H1 (cell line): ENCODE data around the gene MACROD2. TPM values are rescaled to one million over a fixed set of nuclear protein-coding genes. Genes with fewer than 3 reads are reported as not detected.

ENCODE experiments used
- CTCF ChIA-PET: fragments of 300-600 bp; sonication (Branson Sonifier 250); formaldehyde crosslinking; loops from one replicate; lab custom pipeline; 2021; ENCODE audit not compliant: partially characterized antibody; lab: Charles Lee
- POLR2A ChIA-PET: fragments of 300-600 bp; sonication (Branson Sonifier 250); formaldehyde crosslinking; loops from one replicate; lab custom pipeline; 2021; ENCODE audit warnings: inconsistent platforms; ENCODE audit not compliant: partially characterized antibody; lab: Charles Lee
- DNase-seq, 2 experiments: peaks; one replicate each; pipeline versions ENCODE4 v3.0.0 to v3.0.0-alpha.2; 2010 to 2022; ENCODE audit warnings: low spot score in 2 of 2, low read depth in 1 of 2, mixed read lengths in 1 of 2
- FAIRE-seq: peaks from 2 replicates; lab custom pipeline; 2011; peaks lifted over from hg19 to GRCh38; lab: Jason Lieb, UNC
- H2AFZ ChIP-seq: 2 replicates; pipeline ENCODE4 v1.8.1; 2012; ENCODE audit warnings: low read length, inconsistent platforms
- H2AK5ac ChIP-seq: 2 replicates; pipeline ENCODE4 v1.6.1; 2013; ENCODE audit warnings: low read depth, low read length
- H2BK120ac ChIP-seq: replicated peaks from 2 replicates; pipeline ENCODE3; 2013; ENCODE audit warnings: low read depth, low read length, inconsistent platforms
- H2BK12ac ChIP-seq: 2 replicates; pipeline ENCODE4 v1.6.1; 2013; ENCODE audit warnings: low read depth, low read length
- H2BK15ac ChIP-seq: 2 replicates; pipeline ENCODE4 v1.6.1; 2013; ENCODE audit warnings: low read length
- H2BK20ac ChIP-seq: 2 replicates; pipeline ENCODE4 v1.6.1; 2013; ENCODE audit warnings: low read length
- H2BK5ac ChIP-seq: 2 replicates; pipeline ENCODE4 v1.6.1; 2013; ENCODE audit warnings: low read depth, low read length
- H3K14ac ChIP-seq: 2 replicates; pipeline ENCODE4 v1.6.1; 2013; ENCODE audit warnings: inconsistent platforms; ENCODE audit not compliant: insufficient read length
- H3K18ac ChIP-seq: 2 replicates; pipeline ENCODE4 v1.6.1; 2013; ENCODE audit warnings: low read length; ENCODE audit errors: extremely low read depth
- H3K23ac ChIP-seq: 2 replicates; pipeline ENCODE4 v1.6.1; 2013; ENCODE audit warnings: inconsistent platforms; ENCODE audit not compliant: insufficient read length
- H3K23me2 ChIP-seq: 2 replicates; pipeline ENCODE4 v1.6.1; 2013; ENCODE audit warnings: low read depth, low read length
- H3K27ac ChIP-seq: 2 replicates; pipeline ENCODE4 v1.6.1; 2011; ENCODE audit warnings: low read depth, low read length, inconsistent platforms
- H3K27me3 ChIP-seq, 4 experiments: replicated peaks in 1 of 4; 1 replicate in 1 of 4; 2 replicates in 3 of 4; pipeline versions ENCODE4 v1.6.1 to v1.8.1; 2011 to 2013; ENCODE audit warnings: low read length in 3 of 4, mild to moderate bottlenecking in 3 of 4, inconsistent platforms in 2 of 4, mixed read lengths in 2 of 4, moderate library complexity in 1 of 4; ENCODE audit not compliant: control insufficient read depth in 3 of 4, insufficient read depth in 3 of 4; ENCODE audit errors: extremely low read depth in 1 of 4
- H3K36me3 ChIP-seq, 4 experiments: 2 replicates each; pipeline versions ENCODE4 v1.6.1 to v1.8.1; 2011 to 2013; ENCODE audit warnings: mild to moderate bottlenecking in 4 of 4, low read length in 3 of 4, moderate library complexity in 2 of 4, control low read depth in 1 of 4, inconsistent platforms in 1 of 4; ENCODE audit not compliant: insufficient read depth in 4 of 4, control insufficient read depth in 2 of 4
- H3K4ac ChIP-seq: replicated peaks from 2 replicates; pipeline ENCODE3; 2013; ENCODE audit warnings: low read length, low read depth, mixed read lengths, inconsistent platforms; ENCODE audit not compliant: insufficient read length
- H3K4me1 ChIP-seq, 4 experiments: replicated peaks in 1 of 4; 1 replicate in 1 of 4; 2 replicates in 3 of 4; pipeline versions ENCODE4 v1.6.1 to v1.8.1; 2011 to 2013; ENCODE audit warnings: low read length in 3 of 4, inconsistent platforms in 2 of 4, mixed read lengths in 1 of 4; ENCODE audit not compliant: insufficient read depth in 4 of 4, control insufficient read depth in 3 of 4
- H3K4me2 ChIP-seq, 2 experiments: 2 replicates each; pipeline versions ENCODE4 v1.6.1 to v1.8.1; 2011 to 2013; ENCODE audit warnings: low read depth in 2 of 2, low read length in 2 of 2, control low read depth in 1 of 2, inconsistent platforms in 1 of 2, mild to moderate bottlenecking in 1 of 2; ENCODE audit not compliant: insufficient read depth in 1 of 2
- H3K4me3 ChIP-seq, 4 experiments: fragments of 200-600, 300-600 bp in 1 of 4; sonication (generic), shearing (Covaris generic), sonication (Bioruptor Twin) in 1 of 4; 2 replicates each; pipeline versions ENCODE4 v1.5.1 to v1.8.1; 2011 to 2016; ENCODE audit warnings: low read length in 4 of 4, low read depth in 3 of 4, control low read depth in 2 of 4, inconsistent platforms in 2 of 4, mild to moderate bottlenecking in 2 of 4, mixed read lengths in 1 of 4, moderate library complexity in 1 of 4; ENCODE audit not compliant: insufficient read depth in 2 of 4; ENCODE audit errors: extremely low read depth in 1 of 4
- H3K56ac ChIP-seq: replicated peaks from 2 replicates; pipeline ENCODE3; 2013; ENCODE audit warnings: low read depth, mild to moderate bottlenecking, mixed read lengths, low read length, inconsistent platforms; ENCODE audit not compliant: insufficient read length
- H3K79me1 ChIP-seq: 2 replicates; pipeline ENCODE4 v1.6.1; 2013; ENCODE audit warnings: low read depth, low read length, control low read depth
- H3K79me2 ChIP-seq, 2 experiments: 2 replicates each; pipeline versions ENCODE4 v1.6.1 to v1.8.1; 2012 to 2013; ENCODE audit warnings: low read length in 2 of 2, mild to moderate bottlenecking in 2 of 2, inconsistent platforms in 1 of 2; ENCODE audit not compliant: insufficient read depth in 2 of 2, control insufficient read depth in 1 of 2
- H3K9ac ChIP-seq, 4 experiments: replicated peaks in 1 of 4; 1 replicate in 1 of 4; 2 replicates in 3 of 4; pipeline versions ENCODE4 v1.6.1 to v1.8.1; 2011 to 2013; ENCODE audit warnings: low read depth in 3 of 4, low read length in 3 of 4, control low read depth in 2 of 4, mild to moderate bottlenecking in 2 of 4, moderate library complexity in 2 of 4, inconsistent platforms in 1 of 4; ENCODE audit errors: extremely low read depth in 1 of 4
- H3K9me3 ChIP-seq, 2 experiments: 2 replicates each; pipeline versions ENCODE4 v1.6.1 to v1.8.1; 2012 to 2013; ENCODE audit warnings: mild to moderate bottlenecking in 2 of 2, moderate library complexity in 2 of 2, control low read depth in 1 of 2, inconsistent platforms in 1 of 2, low read depth in 1 of 2, low read length in 1 of 2, mixed read lengths in 1 of 2; ENCODE audit not compliant: insufficient read depth in 2 of 2
- H4K20me1 ChIP-seq, 2 experiments: replicated peaks in 1 of 2; 2 replicates each; pipeline versions ENCODE3 to v1.8.1; 2011 to 2013; ENCODE audit warnings: inconsistent platforms in 2 of 2, low read length in 2 of 2, mild to moderate bottlenecking in 1 of 2; ENCODE audit not compliant: insufficient read depth in 2 of 2, control insufficient read depth in 1 of 2
- H4K5ac ChIP-seq: 2 replicates; pipeline ENCODE4 v1.6.1; 2013; ENCODE audit warnings: low read length, low read depth, mixed read lengths, inconsistent platforms; ENCODE audit not compliant: insufficient read length
- H4K8ac ChIP-seq: 2 replicates; pipeline ENCODE4 v1.8.0; 2013; ENCODE audit warnings: mild to moderate bottlenecking, moderate library complexity, low read length, inconsistent platforms; ENCODE audit not compliant: insufficient read depth; ENCODE audit errors: extremely low read depth
- H4K91ac ChIP-seq: replicated peaks from 2 replicates; pipeline ENCODE3; 2013; ENCODE audit warnings: low read length, mixed read lengths, inconsistent platforms; ENCODE audit not compliant: insufficient read length
- CTBP2 ChIP-seq: IDR thresholded peaks from 2 replicates; pipeline ENCODE4 v1.7.0; 2011; ENCODE audit warnings: borderline replicate concordance, mild to moderate bottlenecking, moderate library complexity, mixed read lengths, low read length; ENCODE audit not compliant: insufficient read depth, insufficient read length
- polyA plus RNA-seq, 7 experiments: library from polyadenylated mRNA; depleted of rRNA in 3 of 7; stranded (reverse) in 5 of 7; unstranded in 2 of 7; fragments of >200 nt in 5 of 7; fragments of 200-250 nt in 2 of 7; gene quantifications; 1 replicate in 5 of 7; 2 replicates in 1 of 7; 4 replicates in 1 of 7; pipeline versions ENCODE4 v1.2.1 to v1.2.3, GENCODE V29; 2011 to 2013; ENCODE audit warnings: missing spikeins in 2 of 7, mixed read lengths in 2 of 7
- total RNA-seq: library from RNA; stranded (reverse); fragmentation: NEBNext Ultra II Directional; extraction: Animal tissue kit (Norgen Biotek cat#: 25700); gene quantifications from 2 replicates; pipeline ENCODE4 v1.2.1, GENCODE V29; 2021

MACROD2 gene
- total and polyA plus RNA-seq, 2 of the 8 experiments (the other 6 are each of a cell fraction or from before 2014, with no cell fraction given), result 0.70 to 3.9 TPM

GRCh38 chr20:14966808-14967207 is 971.5 kb downstream of the MACROD2 start:
- Histone ChIP-seq H3K9me3 (no peaks in the 10 kb centered on the region), H3K4me2 (no peak overlapping the region), H3K4ac (no peak overlapping the region), H3K56ac (no peak overlapping the region), H3K27me3 (no peaks in the 10 kb centered on the region), H3K14ac (no peak overlapping the region), H3K79me1 (no peaks in the 10 kb centered on the region), H3K23ac (no peak overlapping the region), H3K27ac (no peak overlapping the region), H3K4me1 (peaks cover 0 to 6% (median 2%) of the 10 kb centered on the region in 4 experiments; a peak in 3 of 7 replicates), H2AK5ac (no peak overlapping the region), H3K23me2 (no peaks in the 10 kb centered on the region), H3K9ac (no peak overlapping the region), H3K18ac (no peak overlapping the region), H2BK15ac (no peak overlapping the region), H3K79me2 (no peaks in the 10 kb centered on the region), H2BK20ac (no peak overlapping the region), H4K91ac (no peak overlapping the region), H2BK5ac (no peak overlapping the region), H3K36me3 (no peaks in the 10 kb centered on the region), H4K20me1 (no peaks in the 10 kb centered on the region), H3K4me3 (no peak overlapping the region), H2BK12ac (no peak overlapping the region), H2BK120ac (no peak overlapping the region), H4K5ac (no peak overlapping the region), H4K8ac (no peak overlapping the region), H2AFZ (no peak overlapping the region)
- ChIA-PET POLR2A (interaction anchor here (0.6 kb wide), 1 partner anchor 211 kb away, joined by 4 read pairs; no protein-coding TSS in a partner anchor), CTCF (no interaction called here)
- DNase-seq (no peak), FAIRE-seq (no peak)
- TF ChIP-seq CTBP2, result no peak
